Stimulated activated CD8-positive, alpha-beta memory T cell treated with anti-CD3 and anti-CD28 coated beads, Interleukin-15, amount 100 ng/mL, for 1 hour (primary cell): ENCODE measurements around the gene UNC13B.
A peak's percentile ranks its signal among the peaks of the same experiment; 100 is the strongest.
"Not testable (repeated sequence)": the region's sequence is repeated elsewhere in the genome, so short reads cannot be mapped to it uniquely, and the experiment has no call there.

Experiments
- DNase-seq: peaks from one replicate; pipeline ENCODE4 v3.0.0-alpha.2; 2020; ENCODE audit warnings: low read depth

The UNC13B gene

GRCh38 chr9:35161713-35162604 is at the start of gene UNC13B:
Gene UNC13B, plus strand, starts transcription at chr9:35162009. Its CDS starts 275 bp downstream, at chr9:35162284.
- DNase-seq, result peak; percentile 41

DNA sequence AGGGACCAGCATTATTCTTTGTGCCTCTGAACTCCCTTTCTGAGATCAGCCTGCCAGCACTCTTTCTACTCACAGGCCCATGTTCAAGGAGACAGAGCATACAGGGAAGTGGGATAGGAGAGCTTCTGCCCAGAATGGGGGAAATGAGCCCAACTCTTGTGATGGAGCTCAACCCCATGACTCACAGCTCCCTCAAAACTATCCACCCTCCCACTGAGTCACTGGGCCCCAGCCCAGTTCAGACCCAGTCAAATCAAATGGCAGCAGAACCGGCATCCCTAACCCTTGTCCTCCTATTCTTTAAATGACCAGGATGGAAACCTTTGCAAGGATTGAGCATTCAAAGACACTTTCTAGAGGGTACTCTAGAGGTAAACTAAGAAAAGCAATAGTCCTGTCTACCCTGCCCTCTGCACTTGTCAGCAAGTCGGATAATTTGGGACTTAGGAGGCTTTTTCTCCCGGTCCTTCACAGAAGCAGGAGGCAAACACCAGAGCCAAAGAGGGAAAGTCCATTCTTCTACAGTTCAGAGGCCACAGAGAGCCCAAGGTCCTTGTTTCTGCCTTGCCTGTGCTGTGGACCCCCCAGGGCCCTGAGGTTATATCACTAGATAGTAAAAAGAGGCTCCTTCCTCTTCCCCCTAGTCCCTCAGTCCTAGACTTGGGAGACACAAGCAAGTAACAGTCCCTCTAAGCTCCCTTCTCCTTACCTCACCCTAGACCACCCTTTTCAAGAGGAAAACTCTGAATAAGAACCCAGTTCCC is 49.4 kb upstream of the UNC13B start:
- no peak for DNase-seq

DNA sequence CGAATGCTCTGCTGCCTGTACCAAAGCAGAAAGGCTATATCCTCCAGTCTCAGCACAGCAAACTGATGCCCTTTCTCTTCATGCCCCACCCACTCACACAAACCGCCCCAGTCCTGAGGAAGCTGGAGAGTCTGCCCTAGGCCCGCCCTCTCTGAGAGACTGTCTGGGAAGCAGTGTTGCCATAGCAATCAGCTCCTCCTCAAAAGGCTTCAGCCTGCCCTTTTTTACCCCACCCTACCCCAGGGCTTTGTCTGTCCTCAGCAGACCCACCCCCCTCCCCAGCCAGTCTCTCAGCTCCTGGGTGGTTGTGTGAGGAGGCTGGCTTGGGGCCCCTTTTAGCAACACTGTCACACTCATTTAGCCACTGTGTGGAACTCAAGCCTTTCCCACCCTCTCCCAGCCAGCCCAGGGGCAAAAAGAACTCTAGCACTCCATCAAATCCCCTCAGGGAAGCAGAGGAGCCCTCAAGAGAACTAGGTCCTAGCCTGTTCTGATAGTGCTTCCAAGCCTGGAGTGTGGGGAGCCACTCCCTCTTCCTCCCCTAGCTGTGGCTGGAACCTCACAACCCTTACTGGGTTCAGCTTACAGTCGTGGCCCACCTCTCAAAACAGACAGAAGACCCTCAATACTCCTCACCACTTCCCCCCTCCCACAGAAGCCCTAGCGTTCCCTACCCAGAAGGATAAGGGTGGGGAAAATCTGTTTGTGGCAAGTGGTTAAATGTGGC is 47.5 kb upstream of the UNC13B start:
- peak; percentile 40 for DNase-seq

GRCh38 chr9:35114840-35115628 is 46.8 kb upstream of the UNC13B start:
- DNase-seq, result no peak

- peak; percentile 81 for DNase-seq
Observed at GRCh38 chr9:35115680-35116538, 45.9 kb upstream of the UNC13B start, which contains the start of gene ATOSB. Gene ATOSB, minus strand, starts transcription at chr9:35115862. Its CDS starts 7,588 bp downstream, at chr9:35108274.

GRCh38 chr9:35116539-35116897 is 45.3 kb upstream of the UNC13B start:
- no peak for DNase-seq

- peak; percentile 78 for DNase-seq
Observed at GRCh38 chr9:35116898-35117551, 44.8 kb upstream of the UNC13B start.

- no peak for DNase-seq
Observed at GRCh38 chr9:35134920-35135319, 26.9 kb upstream of the UNC13B start.

GRCh38 chr9:35135988-35136387 is 25.8 kb upstream of the UNC13B start:
- DNase-seq, result no peak

- DNase-seq, result no peak
Observed at GRCh38 chr9:35136866-35137265, 24.9 kb upstream of the UNC13B start.

DNA sequence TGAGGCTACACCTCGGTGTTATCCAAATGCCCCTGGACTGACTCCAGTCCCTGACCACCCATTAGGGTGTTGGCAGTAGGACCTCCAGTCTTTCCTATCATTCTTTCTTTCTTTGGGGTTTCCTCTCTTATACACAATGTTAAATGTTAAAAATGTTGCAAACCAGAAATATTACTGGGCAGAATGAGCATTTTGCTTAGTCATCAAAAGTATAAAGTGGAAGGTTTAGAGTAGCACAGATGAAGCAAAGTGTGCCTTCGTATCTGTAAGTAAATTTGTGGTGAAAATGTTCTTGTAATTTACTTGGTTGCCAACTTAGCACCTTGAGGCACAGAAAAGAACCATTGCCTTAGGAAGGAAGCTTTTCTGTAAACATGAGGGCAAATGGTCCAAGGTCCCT is 21.7 kb upstream of the UNC13B start:
- DNase-seq, result no peak

DNA sequence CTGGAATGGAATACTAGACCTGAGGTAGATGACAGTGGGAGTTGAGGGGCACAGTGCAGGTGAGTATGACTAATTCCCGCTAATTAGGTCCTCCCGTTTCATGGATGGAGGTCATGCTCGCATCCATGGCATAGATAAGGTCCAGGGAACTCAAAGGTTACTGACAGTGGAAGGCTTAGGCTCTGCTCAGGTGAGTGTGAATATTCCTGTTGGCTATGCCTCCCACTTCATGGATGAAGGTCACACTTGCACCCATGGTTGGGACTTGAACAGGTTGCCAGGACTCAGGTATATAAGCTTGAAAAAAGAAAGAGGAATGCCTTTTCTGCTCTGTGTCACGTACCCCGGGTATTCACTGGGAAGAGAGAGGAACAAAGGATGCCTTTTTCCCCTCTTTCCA is 19.8 kb upstream of the UNC13B start:
- DNase-seq, result no peak

GRCh38 chr9:35147941-35148563 is 13.8 kb upstream of the UNC13B start:
- DNase-seq, result not testable (repeated sequence)

DNA sequence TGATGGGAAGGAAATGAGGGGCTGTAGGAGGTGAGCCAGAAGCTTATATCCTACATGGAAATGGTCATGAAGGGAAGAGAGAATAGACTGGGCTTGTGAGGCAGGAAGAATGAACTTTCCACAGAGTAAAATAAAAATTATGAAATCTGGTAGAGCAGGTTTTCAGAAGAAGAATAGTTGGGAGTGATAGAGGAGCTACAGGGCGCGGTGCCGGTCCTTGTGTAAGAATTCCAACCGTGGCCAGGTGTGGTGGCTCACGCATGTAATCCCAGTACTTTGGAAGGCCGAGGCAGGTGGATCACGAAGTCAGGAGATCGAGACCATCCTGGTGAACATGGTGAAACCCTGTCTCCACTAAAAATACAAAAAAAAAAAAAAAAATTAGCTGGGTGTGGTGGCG is 8.9 kb upstream of the UNC13B start:
- DNase-seq, result no peak

GRCh38 chr9:35156781-35157180 is 5.0 kb upstream of the UNC13B start:
- DNase-seq, result no peak

- not testable (repeated sequence) for DNase-seq
Observed at GRCh38 chr9:35157836-35158235, 4.0 kb upstream of the UNC13B start.

DNA sequence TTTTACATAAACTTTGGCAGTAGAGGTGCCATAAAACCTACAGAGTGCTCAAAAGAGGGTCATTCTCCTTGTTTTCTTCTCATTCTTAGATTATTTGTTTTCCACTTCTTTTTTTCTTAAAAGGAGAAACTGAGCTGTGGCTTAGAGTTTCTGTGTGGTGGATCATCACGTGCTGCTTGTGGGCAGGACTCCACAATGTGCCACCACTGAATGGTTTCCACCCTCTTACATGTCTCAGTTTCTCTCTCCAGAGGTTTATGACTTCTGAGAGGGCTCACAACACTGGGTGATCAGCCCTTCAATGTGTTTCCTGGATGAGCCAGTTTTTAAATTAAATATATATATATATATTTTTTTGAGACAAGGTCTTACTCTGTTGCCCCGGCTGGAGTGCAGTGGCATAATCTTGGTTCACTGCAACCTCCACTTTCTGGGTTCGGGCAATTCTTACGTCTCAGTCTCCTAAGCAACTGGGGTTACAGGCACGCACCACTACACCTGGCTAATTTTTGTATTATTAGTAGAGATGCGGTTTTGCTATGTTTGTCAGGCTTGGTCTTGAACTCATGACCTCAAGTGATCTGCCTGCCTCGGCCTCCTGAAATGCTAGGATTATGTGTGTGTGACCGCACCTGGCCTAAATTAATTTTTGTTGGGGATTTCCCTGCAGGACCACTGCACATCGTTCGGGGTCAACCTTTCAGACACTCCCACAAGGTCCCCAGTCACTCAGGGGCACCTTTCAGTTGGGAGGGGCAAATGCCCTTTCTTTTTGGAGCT is 3.1 kb upstream of the UNC13B start:
- no peak for DNase-seq

GRCh38 chr9:35162605-35163315 is 951 bp downstream of the UNC13B start:
- no peak for DNase-seq
